SIG-M5 (cell line): ENCODE measurements around the gene HOXA11.
A peak's percentile ranks its signal among the peaks of the same experiment; 100 is the strongest.

Experiments
- DNase-seq: peaks from one replicate; lab custom pipeline; 2025; lab: John Stamatoyannopoulos, UW

The HOXA11 gene

GRCh38 chr7:27205325-27206280, 20.6 kb upstream of the HOXA11 start:
- no peak for DNase-seq

- no peak for DNase-seq
These were observed 19.9 kb upstream of the HOXA11 start for GRCh38 chr7:27204851-27205322.

- DNase-seq, result no peak
These were observed 19.0 kb upstream of the HOXA11 start for GRCh38 chr7:27203964-27204594.

- DNase-seq, result no peak
These were observed 18.4 kb upstream of the HOXA11 start for GRCh38 chr7:27203365-27203953.

GRCh38 chr7:27202862-27203134, 17.8 kb upstream of the HOXA11 start:
- DNase-seq, result no peak

GRCh38 chr7:27202018-27202861, 17.2 kb upstream of the HOXA11 start:
- DNase-seq, result no peak

GRCh38 chr7:27201580-27202017, 16.6 kb upstream of the HOXA11 start:
- DNase-seq, result no peak

GRCh38 chr7:27200761-27201579, 15.9 kb upstream of the HOXA11 start:
- DNase-seq, result peak; percentile 5

- no peak for DNase-seq
These were observed 15.1 kb upstream of the HOXA11 start, which contains the start of gene HOXA13 for GRCh38 chr7:27199849-27200760. TSS of gene HOXA13 (minus strand) at chr7:27200091. CDS start at chr7:27200077, 14 bp downstream.

- DNase-seq, result no peak
These were observed 14.1 kb upstream of the HOXA11 start for GRCh38 chr7:27198871-27199801.

GRCh38 chr7:27198138-27198841, 13.3 kb upstream of the HOXA11 start:
- no peak for DNase-seq

GRCh38 chr7:27197137-27198042, 12.4 kb upstream of the HOXA11 start:
- no peak for DNase-seq

GRCh38 chr7:27196287-27196767, 11.3 kb upstream of the HOXA11 start:
- peak; percentile 4 for DNase-seq

GRCh38 chr7:27194686-27195379, 9.8 kb upstream of the HOXA11 start:
- no peak for DNase-seq

- no peak for DNase-seq
These were observed 8.9 kb upstream of the HOXA11 start for GRCh38 chr7:27194002-27194352.

- DNase-seq, result no peak
These were observed 8.4 kb upstream of the HOXA11 start for GRCh38 chr7:27193335-27194001.
